GM23338 (cell line): ENCODE data around the gene UCK1. TPM values are rescaled to one million over a fixed set of nuclear protein-coding genes. Genes with fewer than 3 reads are reported as not detected.

Source experiments
- ATAC-seq: fragments of 200-7000 bp; cut with Tn5 transposase; 3 replicates; pipeline ENCODE4 v1.9.1; 2020
- DNase-seq: peaks from one replicate; pipeline ENCODE4 v3.0.0-alpha.2; 2015; ENCODE audit warnings: low spot score
- H2AFZ ChIP-seq: fragments of 200-600 bp; sonication (generic); 2 replicates; pipeline ENCODE4 v1.8.0; 2016; ENCODE audit warnings: antibody characterized with exemption, mild to moderate bottlenecking, moderate library complexity
- H3F3A ChIP-seq: fragments of 200-600 bp; sonication (generic); replicated peaks from 2 replicates; pipeline ENCODE4 v1.8.0; 2017; ENCODE audit warnings: antibody characterized with exemption, mixed run types, low read depth
- H3K27ac ChIP-seq: fragments of 200-600 bp; sonication (generic); 2 replicates; pipeline ENCODE4 v1.6.1; 2016; ENCODE audit warnings: low read depth
- H3K27me3 ChIP-seq: fragments of 200-600 bp; sonication (generic); 2 replicates; pipeline ENCODE4 v1.8.0; 2016; ENCODE audit warnings: mild to moderate bottlenecking, mixed run types, moderate library complexity; ENCODE audit not compliant: insufficient read depth
- H3K36me3 ChIP-seq: fragments of 200-600 bp; sonication (generic); 2 replicates; pipeline ENCODE4 v1.8.0; 2016; ENCODE audit warnings: mild to moderate bottlenecking; ENCODE audit not compliant: insufficient read depth
- H3K4me1 ChIP-seq: fragments of 200-600 bp; sonication (generic); 2 replicates; pipeline ENCODE4 v1.8.0; 2016; ENCODE audit warnings: mild to moderate bottlenecking, moderate library complexity; ENCODE audit not compliant: insufficient read depth
- H3K4me2 ChIP-seq: fragments of 200-600 bp; sonication (generic); 2 replicates; pipeline ENCODE4 v1.7.1; 2017; ENCODE audit warnings: mixed run types
- H3K4me3 ChIP-seq: fragments of 200-600 bp; sonication (generic); 2 replicates; pipeline ENCODE4 v1.6.1; 2016; ENCODE audit warnings: mixed run types
- H3K79me2 ChIP-seq: fragments of 200-600 bp; sonication (generic); replicated peaks from 2 replicates; pipeline ENCODE4 v1.8.0; 2017; ENCODE audit warnings: mild to moderate bottlenecking; ENCODE audit not compliant: insufficient read depth
- H3K9me2 ChIP-seq: fragments of 200-600 bp; sonication (generic); 2 replicates; pipeline ENCODE4 v1.8.0; 2017; ENCODE audit not compliant: insufficient read depth
- H4K20me1 ChIP-seq: fragments of 200-600 bp; sonication (generic); replicated peaks from 2 replicates; pipeline ENCODE4 v1.8.0; 2017; ENCODE audit warnings: mild to moderate bottlenecking; ENCODE audit not compliant: insufficient read depth
- H3K27ac Mint-ChIP-seq: 2 replicates; pipeline ENCODE4 v1.8.0; 2020; ENCODE audit warnings: inconsistent platforms, mild to moderate bottlenecking, moderate library complexity, mixed read lengths
- H3K27me3 Mint-ChIP-seq: 3 replicates; pipeline ENCODE4 v1.8.0; 2022; ENCODE audit warnings: low read depth, mild to moderate bottlenecking, moderate library complexity, mixed read lengths, inconsistent platforms; ENCODE audit not compliant: insufficient read depth, poor library complexity
- H3K36me3 Mint-ChIP-seq: 3 replicates; pipeline ENCODE4 v1.8.0; 2021; ENCODE audit warnings: low read depth, mild to moderate bottlenecking, inconsistent platforms, moderate library complexity, mixed read lengths
- H3K4me1 Mint-ChIP-seq: 3 replicates; pipeline ENCODE4 v1.8.0; 2020; ENCODE audit warnings: mild to moderate bottlenecking, inconsistent platforms, mixed read lengths
- H3K4me3 Mint-ChIP-seq: 3 replicates; pipeline ENCODE4 v1.8.0; 2021; ENCODE audit warnings: moderate library complexity, mild to moderate bottlenecking, inconsistent platforms, mixed read lengths
- H3K9me3 Mint-ChIP-seq: 3 replicates; pipeline ENCODE4 v1.8.0; 2020; ENCODE audit warnings: moderate library complexity, mild to moderate bottlenecking, inconsistent platforms, mixed read lengths
- CREB1 ChIP-seq: fragments of 250-450 bp; sonication (Bioruptor Pico); IDR thresholded peaks from 2 replicates; pipeline ENCODE4 v1.5.0; 2020; ENCODE audit warnings: low read depth, mild to moderate bottlenecking, moderate library complexity
- EZH2 ChIP-seq: fragments of 200-600 bp; sonication (generic); IDR thresholded peaks from one replicate; pipeline ENCODE4 v1.8.0; 2017; ENCODE audit warnings: antibody characterized with exemption, mild to moderate bottlenecking, low read depth; ENCODE audit not compliant: unreplicated experiment
- EZH2phosphoT487 ChIP-seq: fragments of 200-600 bp; sonication (generic); IDR thresholded peaks from one replicate; pipeline ENCODE4 v1.8.1; 2018; ENCODE audit warnings: antibody characterized with exemption; ENCODE audit not compliant: unreplicated experiment
- JUNB ChIP-seq: IDR thresholded peaks from one replicate; pipeline ENCODE4 v1.6.1; 2016; ENCODE audit warnings: antibody characterized with exemption; ENCODE audit not compliant: unreplicated experiment
- NANOG ChIP-seq: IDR thresholded peaks from 2 replicates; pipeline ENCODE4 v1.6.1; 2016; ENCODE audit warnings: antibody characterized with exemption, borderline replicate concordance
- POLR2AphosphoS5 ChIP-seq: IDR thresholded peaks from 2 replicates; pipeline ENCODE4 v1.6.1; 2016; ENCODE audit warnings: antibody characterized with exemption, low read depth
- STAT1 ChIP-seq: IDR thresholded peaks from one replicate; pipeline ENCODE4 v1.6.1; 2016; ENCODE audit warnings: antibody characterized with exemption; ENCODE audit not compliant: unreplicated experiment
- ZNF114 ChIP-seq: fragments of 250-450 bp; sonication (Bioruptor Pico); IDR thresholded peaks from 2 replicates; pipeline ENCODE4 v1.5.0; 2020; ENCODE audit warnings: mild to moderate bottlenecking, moderate library complexity
- ZNF331 ChIP-seq: fragments of 250-450 bp; sonication (Bioruptor Pico); IDR thresholded peaks from 2 replicates; pipeline ENCODE4 v1.5.0; 2020; ENCODE audit warnings: low read depth, mild to moderate bottlenecking, moderate library complexity
- polyA plus RNA-seq: library from polyadenylated mRNA; unstranded; fragments of >200 nt; fragmentation: Nextera tagmentation; extraction: Ambion mirVana; gene quantifications from 2 replicates; pipeline ENCODE4 v1.2.1, GENCODE V29; 2016
- total RNA-seq: library from RNA; depleted of rRNA; stranded (reverse); fragments of >200 nt; shearing (Covaris generic); gene quantifications from 2 replicates; pipeline ENCODE4 v1.2.3, GENCODE V29; 2014
- TF ChIP-seq, protein P1 (sequence below): IDR thresholded peaks from 2 replicates; pipeline ENCODE4 v1.6.1; 2016; ENCODE audit warnings: antibody characterized with exemption
- TF ChIP-seq, protein P2 (sequence below): IDR thresholded peaks from one replicate; pipeline ENCODE4 v1.6.1; 2018; ENCODE audit warnings: antibody characterized with exemption; ENCODE audit not compliant: unreplicated experiment
- TF ChIP-seq, protein P3 (sequence below): fragments of 250-450 bp; sonication (Bioruptor Pico); IDR thresholded peaks from 2 replicates; pipeline ENCODE4 v1.5.0; 2020; ENCODE audit warnings: mild to moderate bottlenecking, moderate library complexity
- TF ChIP-seq, protein P4 (sequence below), 2 experiments: fragments of 200-600 bp in 1 of 2; sonication (generic) in 1 of 2; conservative IDR thresholded peaks; 2 replicates each; pipeline versions ENCODE4 v1.5.1 to v1.6.1; 2016 to 2017; ENCODE audit warnings: antibody characterized with exemption in 2 of 2, low read depth in 2 of 2, mild to moderate bottlenecking in 2 of 2, moderate library complexity in 1 of 2

The UCK1 gene
- total and polyA plus RNA-seq, 2 experiments from 2014 or later: 23.4 to 35.9 TPM

DNA sequence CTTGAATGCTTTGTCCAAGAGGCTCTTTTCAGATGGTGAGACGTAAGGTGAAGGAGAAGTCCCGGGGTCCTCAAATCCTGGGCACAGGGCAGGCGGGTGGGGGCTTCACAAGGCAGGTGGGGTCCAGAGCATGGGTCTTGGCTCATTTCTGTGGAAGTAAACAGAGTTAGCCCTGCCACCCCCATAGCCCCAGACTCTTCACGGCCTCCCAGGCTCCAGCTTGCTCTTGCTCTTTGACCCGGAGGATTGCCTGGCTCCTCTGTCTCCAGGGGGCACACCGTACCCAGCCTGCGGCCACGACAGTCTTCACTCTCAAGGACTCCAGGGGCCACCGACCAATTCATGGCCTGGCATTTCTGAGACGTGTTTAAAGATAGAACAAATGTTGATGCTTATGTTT lies 57.2 kb downstream of the UCK1 start:
- DNase-seq: no peak
- Mint-ChIP-seq H3K9me3 (no peaks in the 10 kb centered on the region; the same call in 2 of the 3 replicates), H3K4me3 (no peak overlapping the region), H3K36me3 (peaks cover 95% of the 10 kb centered on the region), H3K27ac (no peak overlapping the region), H3K4me1 (0 out of 3 replicates have a peak, but pooled peaks cover 2% of the 10 kb centered on the region), H3K27me3 (peaks cover 35% of the 10 kb centered on the region)
- Histone ChIP-seq H3F3A (peaks cover 42% of the 10 kb centered on the region), H3K4me1 (no peaks in the 10 kb centered on the region), H2AFZ (no peak overlapping the region), H3K4me3 (no peak overlapping the region), H4K20me1 (peaks cover 38% of the 10 kb centered on the region), H3K27ac (no peak overlapping the region), H3K9me2 (no peaks in the 10 kb centered on the region), H3K36me3 (peaks cover 79% of the 10 kb centered on the region), H3K27me3 (no peaks in the 10 kb centered on the region), H3K4me2 (no peak overlapping the region), H3K79me2 (peaks cover 51% of the 10 kb centered on the region)
- ATAC-seq: no peak
- TF ChIP-seq POLR2AphosphoS5 (no peak), CREB1 (CRISPR knock-in tag) (no peak), EZH2phosphoT487 (no peak), ZNF114 (CRISPR knock-in tag) (no peak), STAT1 (no peak), JUNB (no peak), EZH2 (no peak), NANOG (no peak), ZNF331 (CRISPR knock-in tag) (no peak)
- TF ChIP-seq, protein P1, sequence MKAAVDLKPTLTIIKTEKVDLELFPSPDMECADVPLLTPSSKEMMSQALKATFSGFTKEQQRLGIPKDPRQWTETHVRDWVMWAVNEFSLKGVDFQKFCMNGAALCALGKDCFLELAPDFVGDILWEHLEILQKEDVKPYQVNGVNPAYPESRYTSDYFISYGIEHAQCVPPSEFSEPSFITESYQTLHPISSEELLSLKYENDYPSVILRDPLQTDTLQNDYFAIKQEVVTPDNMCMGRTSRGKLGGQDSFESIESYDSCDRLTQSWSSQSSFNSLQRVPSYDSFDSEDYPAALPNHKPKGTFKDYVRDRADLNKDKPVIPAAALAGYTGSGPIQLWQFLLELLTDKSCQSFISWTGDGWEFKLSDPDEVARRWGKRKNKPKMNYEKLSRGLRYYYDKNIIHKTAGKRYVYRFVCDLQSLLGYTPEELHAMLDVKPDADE: no peak
- TF ChIP-seq, protein P2, sequence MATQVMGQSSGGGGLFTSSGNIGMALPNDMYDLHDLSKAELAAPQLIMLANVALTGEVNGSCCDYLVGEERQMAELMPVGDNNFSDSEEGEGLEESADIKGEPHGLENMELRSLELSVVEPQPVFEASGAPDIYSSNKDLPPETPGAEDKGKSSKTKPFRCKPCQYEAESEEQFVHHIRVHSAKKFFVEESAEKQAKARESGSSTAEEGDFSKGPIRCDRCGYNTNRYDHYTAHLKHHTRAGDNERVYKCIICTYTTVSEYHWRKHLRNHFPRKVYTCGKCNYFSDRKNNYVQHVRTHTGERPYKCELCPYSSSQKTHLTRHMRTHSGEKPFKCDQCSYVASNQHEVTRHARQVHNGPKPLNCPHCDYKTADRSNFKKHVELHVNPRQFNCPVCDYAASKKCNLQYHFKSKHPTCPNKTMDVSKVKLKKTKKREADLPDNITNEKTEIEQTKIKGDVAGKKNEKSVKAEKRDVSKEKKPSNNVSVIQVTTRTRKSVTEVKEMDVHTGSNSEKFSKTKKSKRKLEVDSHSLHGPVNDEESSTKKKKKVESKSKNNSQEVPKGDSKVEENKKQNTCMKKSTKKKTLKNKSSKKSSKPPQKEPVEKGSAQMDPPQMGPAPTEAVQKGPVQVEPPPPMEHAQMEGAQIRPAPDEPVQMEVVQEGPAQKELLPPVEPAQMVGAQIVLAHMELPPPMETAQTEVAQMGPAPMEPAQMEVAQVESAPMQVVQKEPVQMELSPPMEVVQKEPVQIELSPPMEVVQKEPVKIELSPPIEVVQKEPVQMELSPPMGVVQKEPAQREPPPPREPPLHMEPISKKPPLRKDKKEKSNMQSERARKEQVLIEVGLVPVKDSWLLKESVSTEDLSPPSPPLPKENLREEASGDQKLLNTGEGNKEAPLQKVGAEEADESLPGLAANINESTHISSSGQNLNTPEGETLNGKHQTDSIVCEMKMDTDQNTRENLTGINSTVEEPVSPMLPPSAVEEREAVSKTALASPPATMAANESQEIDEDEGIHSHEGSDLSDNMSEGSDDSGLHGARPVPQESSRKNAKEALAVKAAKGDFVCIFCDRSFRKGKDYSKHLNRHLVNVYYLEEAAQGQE: no peak
- TF ChIP-seq, protein P3, sequence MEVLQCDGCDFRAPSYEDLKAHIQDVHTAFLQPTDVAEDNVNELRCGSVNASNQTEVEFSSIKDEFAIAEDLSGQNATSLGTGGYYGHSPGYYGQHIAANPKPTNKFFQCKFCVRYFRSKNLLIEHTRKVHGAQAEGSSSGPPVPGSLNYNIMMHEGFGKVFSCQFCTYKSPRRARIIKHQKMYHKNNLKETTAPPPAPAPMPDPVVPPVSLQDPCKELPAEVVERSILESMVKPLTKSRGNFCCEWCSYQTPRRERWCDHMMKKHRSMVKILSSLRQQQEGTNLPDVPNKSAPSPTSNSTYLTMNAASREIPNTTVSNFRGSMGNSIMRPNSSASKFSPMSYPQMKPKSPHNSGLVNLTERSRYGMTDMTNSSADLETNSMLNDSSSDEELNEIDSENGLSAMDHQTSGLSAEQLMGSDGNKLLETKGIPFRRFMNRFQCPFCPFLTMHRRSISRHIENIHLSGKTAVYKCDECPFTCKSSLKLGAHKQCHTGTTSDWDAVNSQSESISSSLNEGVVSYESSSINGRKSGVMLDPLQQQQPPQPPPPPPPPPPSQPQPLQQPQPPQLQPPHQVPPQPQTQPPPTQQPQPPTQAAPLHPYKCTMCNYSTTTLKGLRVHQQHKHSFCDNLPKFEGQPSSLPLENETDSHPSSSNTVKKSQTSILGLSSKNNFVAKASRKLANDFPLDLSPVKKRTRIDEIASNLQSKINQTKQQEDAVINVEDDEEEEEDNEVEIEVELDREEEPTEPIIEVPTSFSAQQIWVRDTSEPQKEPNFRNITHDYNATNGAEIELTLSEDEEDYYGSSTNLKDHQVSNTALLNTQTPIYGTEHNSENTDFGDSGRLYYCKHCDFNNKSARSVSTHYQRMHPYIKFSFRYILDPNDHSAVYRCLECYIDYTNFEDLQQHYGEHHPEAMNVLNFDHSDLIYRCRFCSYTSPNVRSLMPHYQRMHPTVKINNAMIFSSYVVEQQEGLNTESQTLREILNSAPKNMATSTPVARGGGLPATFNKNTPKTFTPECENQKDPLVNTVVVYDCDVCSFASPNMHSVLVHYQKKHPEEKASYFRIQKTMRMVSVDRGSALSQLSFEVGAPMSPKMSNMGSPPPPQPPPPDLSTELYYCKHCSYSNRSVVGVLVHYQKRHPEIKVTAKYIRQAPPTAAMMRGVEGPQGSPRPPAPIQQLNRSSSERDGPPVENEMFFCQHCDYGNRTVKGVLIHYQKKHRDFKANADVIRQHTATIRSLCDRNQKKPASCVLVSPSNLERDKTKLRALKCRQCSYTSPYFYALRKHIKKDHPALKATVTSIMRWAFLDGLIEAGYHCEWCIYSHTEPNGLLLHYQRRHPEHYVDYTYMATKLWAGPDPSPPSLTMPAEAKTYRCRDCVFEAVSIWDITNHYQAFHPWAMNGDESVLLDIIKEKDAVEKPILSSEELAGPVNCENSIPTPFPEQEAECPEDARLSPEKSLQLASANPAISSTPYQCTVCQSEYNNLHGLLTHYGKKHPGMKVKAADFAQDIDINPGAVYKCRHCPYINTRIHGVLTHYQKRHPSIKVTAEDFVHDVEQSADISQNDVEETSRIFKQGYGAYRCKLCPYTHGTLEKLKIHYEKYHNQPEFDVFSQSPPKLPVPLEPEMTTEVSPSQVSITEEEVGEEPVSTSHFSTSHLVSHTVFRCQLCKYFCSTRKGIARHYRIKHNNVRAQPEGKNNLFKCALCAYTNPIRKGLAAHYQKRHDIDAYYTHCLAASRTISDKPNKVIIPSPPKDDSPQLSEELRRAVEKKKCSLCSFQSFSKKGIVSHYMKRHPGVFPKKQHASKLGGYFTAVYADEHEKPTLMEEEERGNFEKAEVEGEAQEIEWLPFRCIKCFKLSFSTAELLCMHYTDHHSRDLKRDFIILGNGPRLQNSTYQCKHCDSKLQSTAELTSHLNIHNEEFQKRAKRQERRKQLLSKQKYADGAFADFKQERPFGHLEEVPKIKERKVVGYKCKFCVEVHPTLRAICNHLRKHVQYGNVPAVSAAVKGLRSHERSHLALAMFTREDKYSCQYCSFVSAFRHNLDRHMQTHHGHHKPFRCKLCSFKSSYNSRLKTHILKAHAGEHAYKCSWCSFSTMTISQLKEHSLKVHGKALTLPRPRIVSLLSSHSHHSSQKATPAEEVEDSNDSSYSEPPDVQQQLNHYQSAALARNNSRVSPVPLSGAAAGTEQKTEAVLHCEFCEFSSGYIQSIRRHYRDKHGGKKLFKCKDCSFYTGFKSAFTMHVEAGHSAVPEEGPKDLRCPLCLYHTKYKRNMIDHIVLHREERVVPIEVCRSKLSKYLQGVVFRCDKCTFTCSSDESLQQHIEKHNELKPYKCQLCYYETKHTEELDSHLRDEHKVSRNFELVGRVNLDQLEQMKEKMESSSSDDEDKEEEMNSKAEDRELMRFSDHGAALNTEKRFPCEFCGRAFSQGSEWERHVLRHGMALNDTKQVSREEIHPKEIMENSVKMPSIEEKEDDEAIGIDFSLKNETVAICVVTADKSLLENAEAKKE (CRISPR knock-in tag): no peak
- TF ChIP-seq, protein P4, sequence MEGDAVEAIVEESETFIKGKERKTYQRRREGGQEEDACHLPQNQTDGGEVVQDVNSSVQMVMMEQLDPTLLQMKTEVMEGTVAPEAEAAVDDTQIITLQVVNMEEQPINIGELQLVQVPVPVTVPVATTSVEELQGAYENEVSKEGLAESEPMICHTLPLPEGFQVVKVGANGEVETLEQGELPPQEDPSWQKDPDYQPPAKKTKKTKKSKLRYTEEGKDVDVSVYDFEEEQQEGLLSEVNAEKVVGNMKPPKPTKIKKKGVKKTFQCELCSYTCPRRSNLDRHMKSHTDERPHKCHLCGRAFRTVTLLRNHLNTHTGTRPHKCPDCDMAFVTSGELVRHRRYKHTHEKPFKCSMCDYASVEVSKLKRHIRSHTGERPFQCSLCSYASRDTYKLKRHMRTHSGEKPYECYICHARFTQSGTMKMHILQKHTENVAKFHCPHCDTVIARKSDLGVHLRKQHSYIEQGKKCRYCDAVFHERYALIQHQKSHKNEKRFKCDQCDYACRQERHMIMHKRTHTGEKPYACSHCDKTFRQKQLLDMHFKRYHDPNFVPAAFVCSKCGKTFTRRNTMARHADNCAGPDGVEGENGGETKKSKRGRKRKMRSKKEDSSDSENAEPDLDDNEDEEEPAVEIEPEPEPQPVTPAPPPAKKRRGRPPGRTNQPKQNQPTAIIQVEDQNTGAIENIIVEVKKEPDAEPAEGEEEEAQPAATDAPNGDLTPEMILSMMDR (conservative IDR thresholded peaks at IDR 0.05; ENCODE audit: low read depth in 2 of 2): no peak
